T-helper 1 cell treated with Interleukin-12 subunit alpha and Interleukin-12 subunit beta and Interleukin-4 antibody, amounts not matched to agents 30 μg/mL and 1 μg/mL, for 36 hours (primary cell): ENCODE results near the gene GRIN3B.

Experiments used
- H3K27ac Mint-ChIP-seq: one replicate; pipeline ENCODE4 v1.8.0; 2021; ENCODE audit warnings: mild to moderate bottlenecking, mixed read lengths
- H3K27me3 Mint-ChIP-seq: one replicate; pipeline ENCODE4 v1.8.0; 2021; ENCODE audit warnings: low read depth, mixed read lengths
- H3K36me3 Mint-ChIP-seq: one replicate; pipeline ENCODE4 v1.8.0; 2021; ENCODE audit warnings: low read depth, mixed read lengths
- H3K4me1 Mint-ChIP-seq: one replicate; pipeline ENCODE4 v1.8.0; 2021; ENCODE audit warnings: low read depth, mixed read lengths
- H3K4me3 Mint-ChIP-seq: one replicate; pipeline ENCODE4 v1.8.0; 2021; ENCODE audit warnings: mild to moderate bottlenecking, moderate library complexity, mixed read lengths
- H3K9me3 Mint-ChIP-seq: one replicate; pipeline ENCODE4 v1.8.0; 2021; ENCODE audit warnings: mixed read lengths

Gene GRIN3B

GRCh38 chr19:977058-977464 is 23.2 kb upstream of the GRIN3B start:
- H3K36me3 Mint-ChIP-seq, result peaks cover 5% of the 10 kb centered on the region
- H3K4me3 Mint-ChIP-seq, result no peak overlapping the region
- no peaks in the 10 kb centered on the region for H3K9me3 Mint-ChIP-seq
- no peaks in the 10 kb centered on the region for H3K4me1 Mint-ChIP-seq
- no peak overlapping the region for H3K27ac Mint-ChIP-seq
- H3K27me3 Mint-ChIP-seq, result no peaks in the 10 kb centered on the region

- no peaks in the 10 kb centered on the region for H3K27me3 Mint-ChIP-seq
- no peak overlapping the region for H3K4me3 Mint-ChIP-seq
- H3K27ac Mint-ChIP-seq, result no peak overlapping the region
- H3K36me3 Mint-ChIP-seq, result no peaks in the 10 kb centered on the region
- H3K9me3 Mint-ChIP-seq, result no peaks in the 10 kb centered on the region
- H3K4me1 Mint-ChIP-seq, result peaks cover 2% of the 10 kb centered on the region
Observed at GRCh38 chr19:979318-979741, 20.9 kb upstream of the GRIN3B start.

GRCh38 chr19:980133-980998 is 19.9 kb upstream of the GRIN3B start:
- H3K36me3 Mint-ChIP-seq, result no peaks in the 10 kb centered on the region
- peaks cover 6% of the 10 kb centered on the region for H3K4me1 Mint-ChIP-seq
- H3K27ac Mint-ChIP-seq, result no peak overlapping the region
- H3K4me3 Mint-ChIP-seq, result no peak overlapping the region
- H3K27me3 Mint-ChIP-seq, result no peaks in the 10 kb centered on the region
- H3K9me3 Mint-ChIP-seq, result no peaks in the 10 kb centered on the region

GRCh38 chr19:982567-983170 is 17.6 kb upstream of the GRIN3B start:
- H3K27ac Mint-ChIP-seq, result no peak overlapping the region
- H3K4me1 Mint-ChIP-seq, result peaks cover 13% of the 10 kb centered on the region
- no peaks in the 10 kb centered on the region for H3K36me3 Mint-ChIP-seq
- no peaks in the 10 kb centered on the region for H3K9me3 Mint-ChIP-seq
- no peaks in the 10 kb centered on the region for H3K27me3 Mint-ChIP-seq
- no peak overlapping the region for H3K4me3 Mint-ChIP-seq

- H3K27me3 Mint-ChIP-seq, result no peaks in the 10 kb centered on the region
- H3K36me3 Mint-ChIP-seq, result peaks cover 3% of the 10 kb centered on the region
- H3K4me3 Mint-ChIP-seq, result peak within 1 kb of the TSS; percentile 94
- H3K4me1 Mint-ChIP-seq, result peaks cover 13% of the 10 kb centered on the region
- H3K27ac Mint-ChIP-seq, result peak within 1 kb of the TSS; percentile 87
- H3K9me3 Mint-ChIP-seq, result no peaks in the 10 kb centered on the region
Observed at GRCh38 chr19:984165-984967, 15.9 kb upstream of the GRIN3B start, which contains the start of gene WDR18. Gene WDR18, plus strand, starts transcription at chr19:984345. Its CDS starts 9 bp downstream, at chr19:984354.

- peaks cover 13% of the 10 kb centered on the region for H3K4me1 Mint-ChIP-seq
- H3K4me3 Mint-ChIP-seq, result peak overlapping the region; percentile 74
- no peak overlapping the region for H3K27ac Mint-ChIP-seq
- H3K36me3 Mint-ChIP-seq, result peaks cover 3% of the 10 kb centered on the region
- no peaks in the 10 kb centered on the region for H3K9me3 Mint-ChIP-seq
- no peaks in the 10 kb centered on the region for H3K27me3 Mint-ChIP-seq
Observed at GRCh38 chr19:986083-986482, 14.1 kb upstream of the GRIN3B start.

GRCh38 chr19:988081-988480 is 12.1 kb upstream of the GRIN3B start:
- Mint-ChIP-seq H3K4me3 (no peak overlapping the region), H3K36me3 (peaks cover 6% of the 10 kb centered on the region), H3K27ac (no peak overlapping the region)

GRCh38 chr19:988510-988909 is 11.7 kb upstream of the GRIN3B start:
- Mint-ChIP-seq H3K36me3 (peaks cover 6% of the 10 kb centered on the region), H3K27ac (no peak overlapping the region), H3K4me1 (peaks cover 13% of the 10 kb centered on the region), H3K9me3 (no peaks in the 10 kb centered on the region), H3K4me3 (no peak overlapping the region), H3K27me3 (no peaks in the 10 kb centered on the region)

More at GRCh38 chr19:988081-988480, 12.1 kb upstream of the GRIN3B start:
- Mint-ChIP-seq H3K4me1 (peaks cover 13% of the 10 kb centered on the region), H3K27me3 (no peaks in the 10 kb centered on the region), H3K9me3 (no peaks in the 10 kb centered on the region)

GRCh38 chr19:989381-990081 is 10.7 kb upstream of the GRIN3B start:
- Mint-ChIP-seq H3K4me3 (no peak overlapping the region), H3K9me3 (no peaks in the 10 kb centered on the region), H3K27me3 (no peaks in the 10 kb centered on the region), H3K36me3 (peaks cover 6% of the 10 kb centered on the region), H3K4me1 (peaks cover 10% of the 10 kb centered on the region), H3K27ac (no peak overlapping the region)

GRCh38 chr19:990119-990571 is 10.1 kb upstream of the GRIN3B start:
- Mint-ChIP-seq H3K27me3 (no peaks in the 10 kb centered on the region), H3K4me1 (peaks cover 6% of the 10 kb centered on the region), H3K27ac (no peak overlapping the region), H3K9me3 (no peaks in the 10 kb centered on the region), H3K36me3 (peaks cover 6% of the 10 kb centered on the region), H3K4me3 (no peak overlapping the region)

GRCh38 chr19:990746-991145 is 9.5 kb upstream of the GRIN3B start:
- H3K27ac Mint-ChIP-seq, result no peak overlapping the region
- peaks cover 2% of the 10 kb centered on the region for H3K4me1 Mint-ChIP-seq
- H3K27me3 Mint-ChIP-seq, result no peaks in the 10 kb centered on the region
- no peaks in the 10 kb centered on the region for H3K9me3 Mint-ChIP-seq
- H3K4me3 Mint-ChIP-seq, result no peak overlapping the region
- peaks cover 6% of the 10 kb centered on the region for H3K36me3 Mint-ChIP-seq

- no peak overlapping the region for H3K4me3 Mint-ChIP-seq
- no peaks in the 10 kb centered on the region for H3K9me3 Mint-ChIP-seq
- H3K27me3 Mint-ChIP-seq, result peaks cover 2% of the 10 kb centered on the region
- H3K27ac Mint-ChIP-seq, result no peak overlapping the region
- H3K4me1 Mint-ChIP-seq, result peaks cover 4% of the 10 kb centered on the region
- H3K36me3 Mint-ChIP-seq, result peaks cover 6% of the 10 kb centered on the region
Observed at GRCh38 chr19:991174-991931, 8.9 kb upstream of the GRIN3B start.

GRCh38 chr19:991932-992669 is 8.1 kb upstream of the GRIN3B start:
- no peaks in the 10 kb centered on the region for H3K9me3 Mint-ChIP-seq
- H3K36me3 Mint-ChIP-seq, result peaks cover 6% of the 10 kb centered on the region
- no peak overlapping the region for H3K4me3 Mint-ChIP-seq
- H3K27me3 Mint-ChIP-seq, result peaks cover 9% of the 10 kb centered on the region
- peaks cover 6% of the 10 kb centered on the region for H3K4me1 Mint-ChIP-seq
- no peak overlapping the region for H3K27ac Mint-ChIP-seq
